Osteocyte (in vitro differentiated cells): ENCODE results near the gene TCERG1L. TPM values are rescaled to one million over a fixed set of nuclear protein-coding genes. Genes with fewer than 3 reads are reported as not detected.

Source experiments
- DNase-seq: peaks from one replicate; pipeline ENCODE4 v3.0.0; 2021; ENCODE audit warnings: mixed read lengths; ENCODE audit not compliant: unreplicated experiment; ENCODE audit errors: extremely low spot score
- H3K27ac Mint-ChIP-seq: one replicate; pipeline ENCODE4 v1.8.0; 2021; ENCODE audit warnings: mild to moderate bottlenecking, mixed read lengths; ENCODE audit not compliant: unreplicated experiment
- H3K27me3 Mint-ChIP-seq: one replicate; pipeline ENCODE4 v1.8.0; 2021; ENCODE audit warnings: mixed read lengths; ENCODE audit not compliant: unreplicated experiment
- H3K36me3 Mint-ChIP-seq: one replicate; pipeline ENCODE4 v1.8.0; 2021; ENCODE audit warnings: mixed read lengths; ENCODE audit not compliant: unreplicated experiment
- H3K4me1 Mint-ChIP-seq: one replicate; pipeline ENCODE4 v1.8.0; 2021; ENCODE audit warnings: mixed read lengths; ENCODE audit not compliant: unreplicated experiment
- H3K4me3 Mint-ChIP-seq: one replicate; pipeline ENCODE4 v1.8.0; 2021; ENCODE audit warnings: mild to moderate bottlenecking, moderate library complexity, mixed read lengths; ENCODE audit not compliant: unreplicated experiment
- H3K9me3 Mint-ChIP-seq: one replicate; pipeline ENCODE4 v1.8.0; 2021; ENCODE audit warnings: mixed read lengths; ENCODE audit not compliant: unreplicated experiment
- total RNA-seq: library from RNA; stranded (reverse); gene quantifications from 2 replicates; pipeline ENCODE4 v1.2.1, GENCODE V29; 2021
- TF ChIP-seq, protein P1 (sequence below): fragments of 200-600 bp; sonication (generic); IDR thresholded peaks from 2 replicates; pipeline ENCODE4 v1.5.0; 2021; ENCODE audit warnings: antibody characterized with exemption, mild to moderate bottlenecking, moderate library complexity

Gene TCERG1L
- total RNA-seq, 1 donor from 2014 or later: not detected

DNA sequence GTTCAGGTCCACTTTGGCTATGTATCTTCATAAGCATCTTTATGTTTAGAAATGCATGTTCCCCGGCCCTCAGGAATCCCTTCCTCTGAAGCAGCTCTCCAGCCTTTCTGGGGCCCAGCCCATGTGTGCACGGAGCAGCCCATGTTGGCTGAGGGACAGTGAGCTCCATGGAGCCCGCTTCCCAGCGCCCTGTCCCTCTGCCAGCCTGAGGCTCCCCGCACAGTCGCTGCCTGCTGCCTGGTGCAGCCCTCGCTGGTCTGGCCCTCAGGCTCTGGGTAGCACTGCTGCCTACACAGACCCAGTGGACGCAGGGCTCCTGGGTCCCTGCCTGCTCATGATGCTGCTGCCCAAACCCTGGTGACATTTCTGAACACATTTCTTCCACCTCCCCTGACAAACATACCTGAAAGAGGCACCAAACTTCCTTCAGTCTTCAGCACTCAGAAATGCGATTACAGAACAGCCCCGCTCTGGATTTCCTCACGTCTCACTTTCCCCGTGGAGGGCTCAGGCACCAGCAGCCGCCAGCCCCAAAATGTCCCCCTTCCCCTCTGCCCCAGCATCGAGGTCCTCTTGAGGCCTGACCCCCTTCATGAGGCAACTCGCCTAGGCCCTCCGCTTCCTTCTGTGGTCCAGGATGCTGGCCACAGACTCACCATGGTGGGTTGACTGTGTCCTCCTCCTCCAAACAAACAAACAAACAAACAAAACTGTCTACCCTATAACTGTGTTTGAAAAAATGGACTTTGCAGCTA lies 5.0 kb upstream of the TCERG1L start:
- Mint-ChIP-seq H3K4me3 (no peak overlapping the region), H3K9me3 (no peaks in the 10 kb centered on the region), H3K36me3 (no peaks in the 10 kb centered on the region), H3K27me3 (peaks cover 11% of the 10 kb centered on the region), H3K27ac (no peak overlapping the region), H3K4me1 (peaks cover 3% of the 10 kb centered on the region)
- no peak for DNase-seq
- TF ChIP-seq, protein P1, sequence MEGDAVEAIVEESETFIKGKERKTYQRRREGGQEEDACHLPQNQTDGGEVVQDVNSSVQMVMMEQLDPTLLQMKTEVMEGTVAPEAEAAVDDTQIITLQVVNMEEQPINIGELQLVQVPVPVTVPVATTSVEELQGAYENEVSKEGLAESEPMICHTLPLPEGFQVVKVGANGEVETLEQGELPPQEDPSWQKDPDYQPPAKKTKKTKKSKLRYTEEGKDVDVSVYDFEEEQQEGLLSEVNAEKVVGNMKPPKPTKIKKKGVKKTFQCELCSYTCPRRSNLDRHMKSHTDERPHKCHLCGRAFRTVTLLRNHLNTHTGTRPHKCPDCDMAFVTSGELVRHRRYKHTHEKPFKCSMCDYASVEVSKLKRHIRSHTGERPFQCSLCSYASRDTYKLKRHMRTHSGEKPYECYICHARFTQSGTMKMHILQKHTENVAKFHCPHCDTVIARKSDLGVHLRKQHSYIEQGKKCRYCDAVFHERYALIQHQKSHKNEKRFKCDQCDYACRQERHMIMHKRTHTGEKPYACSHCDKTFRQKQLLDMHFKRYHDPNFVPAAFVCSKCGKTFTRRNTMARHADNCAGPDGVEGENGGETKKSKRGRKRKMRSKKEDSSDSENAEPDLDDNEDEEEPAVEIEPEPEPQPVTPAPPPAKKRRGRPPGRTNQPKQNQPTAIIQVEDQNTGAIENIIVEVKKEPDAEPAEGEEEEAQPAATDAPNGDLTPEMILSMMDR: no peak

DNA sequence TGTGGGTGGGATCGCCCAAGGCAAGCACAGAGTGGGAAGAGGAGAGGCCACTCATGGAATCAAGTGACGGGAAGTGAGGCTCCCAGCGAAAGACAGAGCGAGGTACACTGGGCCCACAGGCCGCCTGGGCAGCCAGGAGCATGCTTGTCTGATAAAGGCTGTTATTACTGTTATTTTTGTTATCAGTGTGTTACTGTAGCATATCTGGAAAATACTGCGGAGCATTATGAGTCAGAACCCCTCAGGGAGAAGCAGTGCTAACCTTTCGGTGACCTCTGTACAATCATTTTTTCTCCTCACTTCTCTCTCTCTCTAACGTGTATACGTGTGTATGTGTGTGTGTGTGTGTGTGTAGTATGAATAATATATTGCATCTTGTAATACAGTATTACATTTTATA lies 3.8 kb upstream of the TCERG1L start:
- Mint-ChIP-seq H3K4me3 (no peak overlapping the region), H3K27me3 (peaks cover 16% of the 10 kb centered on the region), H3K9me3 (no peaks in the 10 kb centered on the region), H3K36me3 (no peaks in the 10 kb centered on the region), H3K4me1 (peaks cover 5% of the 10 kb centered on the region), H3K27ac (no peak overlapping the region)
- no peak for DNase-seq
- TF ChIP-seq, protein P1: no peak

DNA sequence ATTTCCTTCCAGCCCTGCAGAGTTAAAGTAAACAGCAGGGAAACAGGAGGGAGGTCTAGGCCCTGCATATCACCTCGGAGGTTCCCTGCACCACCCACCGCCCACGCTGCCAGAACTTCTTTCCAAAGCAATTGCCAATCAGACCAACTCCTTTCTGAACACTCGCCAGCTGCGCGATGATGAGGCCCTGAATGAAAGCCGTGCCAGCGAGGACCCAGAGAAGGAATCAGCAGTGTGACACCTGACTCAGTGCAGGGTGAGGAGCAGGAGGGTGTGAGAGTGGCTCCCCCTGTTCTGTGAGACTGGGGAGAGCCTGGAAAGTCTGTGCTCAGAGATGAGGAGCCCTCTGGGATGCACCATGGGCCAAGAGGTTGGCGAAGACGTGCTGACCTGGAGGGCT lies 3.3 kb upstream of the TCERG1L start:
- TF ChIP-seq, protein P1: no peak
- Mint-ChIP-seq H3K9me3 (no peaks in the 10 kb centered on the region), H3K27ac (no peak overlapping the region), H3K4me3 (no peak overlapping the region), H3K27me3 (peaks cover 19% of the 10 kb centered on the region), H3K4me1 (peaks cover 5% of the 10 kb centered on the region), H3K36me3 (no peaks in the 10 kb centered on the region)
- DNase-seq: no peak

DNA sequence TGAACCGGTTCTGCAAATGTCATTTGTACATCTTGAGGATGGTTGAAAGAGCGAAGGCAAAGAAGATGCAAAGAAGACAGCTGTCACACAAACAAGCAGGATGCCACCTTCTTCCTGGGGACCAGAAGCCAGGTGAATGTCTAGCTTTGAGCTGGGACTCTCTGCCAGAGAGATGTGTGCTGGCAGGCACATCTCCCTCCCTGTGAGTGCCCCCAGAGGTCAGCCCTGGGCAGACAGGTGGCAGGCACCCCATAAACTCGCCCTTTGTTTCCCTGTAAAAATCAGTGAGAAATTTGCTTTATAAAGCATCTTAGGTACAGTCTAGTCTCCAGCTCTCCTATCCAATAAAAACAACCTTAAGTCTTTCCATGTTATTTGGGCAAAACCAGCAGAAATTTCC lies 2.6 kb upstream of the TCERG1L start:
- Mint-ChIP-seq H3K4me1 (peaks cover 5% of the 10 kb centered on the region), H3K27me3 (peaks cover 19% of the 10 kb centered on the region), H3K9me3 (no peaks in the 10 kb centered on the region), H3K27ac (no peak overlapping the region), H3K4me3 (no peak overlapping the region), H3K36me3 (no peaks in the 10 kb centered on the region)
- DNase-seq: no peak
- TF ChIP-seq, protein P1: no peak

DNA sequence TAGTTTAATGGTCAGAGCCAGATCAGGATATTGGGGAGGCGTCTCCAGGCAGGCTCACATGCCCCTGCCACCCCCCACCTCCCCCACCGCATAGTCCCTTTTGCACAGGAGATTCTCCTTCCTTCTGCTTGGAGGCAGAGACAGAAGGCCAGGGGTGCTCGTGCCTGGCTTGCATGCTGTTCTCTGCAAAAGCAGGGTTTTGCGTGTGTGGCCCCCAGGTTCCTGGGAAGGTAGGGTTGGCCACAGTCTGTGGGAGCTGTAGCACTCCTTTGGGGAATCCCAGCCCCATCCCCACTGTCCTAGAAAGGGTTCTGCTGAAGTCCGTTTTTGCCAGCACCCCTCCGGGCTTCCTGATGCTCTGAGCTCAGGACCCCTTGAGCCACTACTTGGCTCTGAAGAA lies 1.9 kb upstream of the TCERG1L start:
- no peak for DNase-seq
- Mint-ChIP-seq H3K4me1 (peaks cover 5% of the 10 kb centered on the region), H3K9me3 (no peaks in the 10 kb centered on the region), H3K36me3 (no peaks in the 10 kb centered on the region), H3K27ac (no peak overlapping the region), H3K27me3 (peaks cover 19% of the 10 kb centered on the region), H3K4me3 (no peak overlapping the region)
- TF ChIP-seq, protein P1: no peak
